Measurements from ENCODE around the gene DEPDC7. TPM values are rescaled to one million over a fixed set of nuclear protein-coding genes. Genes with fewer than 3 reads are reported as not detected.

The DEPDC7 gene
- total and polyA plus RNA-seq, 2 of the 4 experiments (the other 2 are of a cell fraction): 7.4 to 9.7 TPM

DNA sequence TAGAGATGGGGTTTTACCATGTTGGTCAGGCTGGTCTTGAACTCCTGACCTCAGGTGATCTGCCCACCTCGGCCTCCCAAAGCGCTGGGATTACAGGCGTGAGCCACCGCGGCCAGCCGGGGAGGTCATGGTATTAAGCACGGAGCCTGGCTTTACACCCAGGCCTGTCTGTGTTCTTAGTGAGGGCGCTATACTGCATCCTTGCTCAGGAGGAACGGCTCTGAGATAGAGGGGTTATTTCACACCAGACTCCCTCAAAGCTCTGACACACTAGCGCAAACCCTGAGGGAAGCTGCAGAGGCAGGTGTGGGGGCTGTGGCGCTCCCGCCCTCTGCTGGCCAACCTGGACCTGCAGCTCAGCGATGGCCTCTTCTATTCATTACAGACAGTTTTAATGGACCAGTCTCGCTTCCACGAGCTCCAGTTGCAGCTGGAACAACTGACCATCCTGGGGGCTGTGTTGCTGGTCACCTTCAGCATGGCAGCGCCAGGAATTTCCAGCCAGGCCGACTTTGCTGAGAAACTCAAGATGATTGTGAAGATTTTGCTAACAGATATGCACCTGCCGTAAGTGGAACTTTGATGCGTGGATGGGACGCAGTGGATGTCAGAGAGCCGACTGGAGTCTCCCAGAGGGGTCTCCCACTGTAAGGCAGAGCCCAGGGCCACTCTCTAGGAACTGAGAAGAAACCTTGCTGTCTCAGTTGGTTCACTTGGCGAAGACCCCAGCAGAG, 49.9 kb downstream of the DEPDC7 start:
- no peak overlapping the region for H3K18ac ChIP-seq (ENCODE audit: low read depth, low read length)
- no peak overlapping the region for H3K4me2 ChIP-seq (ENCODE audit: low read depth, low read length)
- H3K14ac ChIP-seq (replicated peaks; ENCODE audit: low read depth, low read length): no peak overlapping the region
- H3K4me3 ChIP-seq (ENCODE audit: insufficient read depth, low read depth, low read length): no peak overlapping the region
- ChIA-PET CTCF (interaction anchor here (0.6 to 2.6 kb wide), 13 partner anchors 12 to 279 kb away, joined by 3 to 16 read pairs (median 4); no protein-coding TSS in a partner anchor), POLR2A (ENCODE audit: unreplicated experiment) (no interaction called here)
- no peaks in the 10 kb centered on the region for H3K9me3 ChIP-seq (ENCODE audit: control insufficient read depth, insufficient read depth, low read length)
- H3K36me3 ChIP-seq (ENCODE audit: control insufficient read depth, insufficient read depth, low read length): peaks cover 39% of the 10 kb centered on the region
- H3K4ac ChIP-seq (ENCODE audit: low read depth, low read length): no peak overlapping the region
- no peak overlapping the region for H2AFZ ChIP-seq (replicated peaks; ENCODE audit: low read length, poor library complexity)
- no peak overlapping the region for H4K91ac ChIP-seq (ENCODE audit: insufficient read depth, low read depth, low read length)
- peak; percentile 80 for ATAC-seq (ENCODE audit: low read depth)
- H3K56ac ChIP-seq (ENCODE audit: extremely low read depth, insufficient read depth, low read length): no peak overlapping the region
- peaks cover 7% of the 10 kb centered on the region; the same call in 1 of the 2 replicates for H3K4me1 ChIP-seq (ENCODE audit: control insufficient read depth, insufficient read depth, low read length)
- 0 out of 2 replicates have a peak, but pooled peaks cover 16% of the 10 kb centered on the region for H3K9me1 ChIP-seq (ENCODE audit: insufficient read depth, low read length)
- no peak overlapping the region for H2BK120ac ChIP-seq (ENCODE audit: low read depth, low read length)
- peak overlapping the region; percentile 31 for H2AK9ac ChIP-seq (replicated peaks; ENCODE audit: low read depth, low read length, poor library complexity)
- H3K9ac ChIP-seq (ENCODE audit: low read depth, low read length): no peak overlapping the region
- H3K27me3 ChIP-seq (ENCODE audit: control insufficient read depth, insufficient read depth, low read length): no peaks in the 10 kb centered on the region
- no TSS peak for BruUV-seq (replicated peaks)
- H3K27ac ChIP-seq (ENCODE audit: insufficient read depth, low read length): no peak overlapping the region
- no peak overlapping the region for H2BK20ac ChIP-seq (ENCODE audit: low read depth, low read length)
- no peak overlapping the region for H2BK15ac ChIP-seq (ENCODE audit: low read depth, low read length)
- 86% methylated on average over 5 of the region's 22 CpGs; no CpG with 5 or more reads in 1 of the 2 experiments for WGBS, 2 experiments (ENCODE audit: extremely low coverage in 2 of 2, insufficient read length in 1 of 2)
- DNase-seq: peak; percentile 64
- dilution Hi-C loops (cut with HindIII; ENCODE audit: low sequenced_read_pairs, unreplicated experiment): no loop called here
- H3K79me1 ChIP-seq (ENCODE audit: low read depth in 1 of 2, low read length in 2 of 2): peaks cover 0 to 11% of the 10 kb centered on the region in 2 experiments; a peak in 1 of 4 replicates
- no peak overlapping the region for H2AK5ac ChIP-seq (ENCODE audit: low read depth, low read length)
- in situ Hi-C loops (cut with MboI; ENCODE audit: low sequenced_read_pairs): loop anchor here (25.0 kb wide), 2 partner anchors 228 to 478 kb away; partner anchors contain the start of genes EIF3M and PRRG4
- no peak overlapping the region for H3K23ac ChIP-seq (ENCODE audit: low read depth, low read length)
- no peak overlapping the region for H4K5ac ChIP-seq (ENCODE audit: low read depth, low read length)
- no peaks in the 10 kb centered on the region for H4K20me1 ChIP-seq (ENCODE audit: insufficient read depth, low read length)
- H4K8ac ChIP-seq (ENCODE audit: low read depth in 2 of 2, low read length in 2 of 2): no peak overlapping the region
- intact Hi-C loops (cut with micrococcal nuclease): loop anchor here (1.0 kb wide), 2 partner anchors 105 to 256 kb away; no protein-coding TSS in a partner anchor
- no peak overlapping the region for H2BK5ac ChIP-seq (ENCODE audit: low read depth, low read length, poor library complexity, severe bottlenecking)
- TF ChIP-seq MAZ (IDR thresholded peaks at IDR 0.05; ENCODE audit: borderline replicate concordance, low read depth, low read length): peak; percentile 82
- TF ChIP-seq RAD21 (IDR thresholded peaks at IDR 0.05; ENCODE audit: low read length): peak; percentile 93
- TF ChIP-seq RFX5 (IDR thresholded peaks at IDR 0.05; ENCODE audit: low read depth, low read length): no peak
- TF ChIP-seq USF2 (IDR thresholded peaks at IDR 0.05; ENCODE audit: low read depth, low read length): no peak
- TF ChIP-seq BHLHE40 (IDR thresholded peaks at IDR 0.05; ENCODE audit: low read depth, low read length): no peak
- no peak for TF ChIP-seq NFE2L2 (IDR thresholded peaks at IDR 0.05; ENCODE audit: low read depth, low read length)
- no peak for TF ChIP-seq FOS (IDR thresholded peaks at IDR 0.05; ENCODE audit: low read depth, low read length)
- peak; percentile 91 for TF ChIP-seq CTCF (conservative IDR thresholded peaks at IDR 0.05; ENCODE audit: low read depth, low read length)
- no peak for TF ChIP-seq CEBPB (IDR thresholded peaks at IDR 0.05; ENCODE audit: low read depth, low read length)
- TF ChIP-seq, protein P1, sequence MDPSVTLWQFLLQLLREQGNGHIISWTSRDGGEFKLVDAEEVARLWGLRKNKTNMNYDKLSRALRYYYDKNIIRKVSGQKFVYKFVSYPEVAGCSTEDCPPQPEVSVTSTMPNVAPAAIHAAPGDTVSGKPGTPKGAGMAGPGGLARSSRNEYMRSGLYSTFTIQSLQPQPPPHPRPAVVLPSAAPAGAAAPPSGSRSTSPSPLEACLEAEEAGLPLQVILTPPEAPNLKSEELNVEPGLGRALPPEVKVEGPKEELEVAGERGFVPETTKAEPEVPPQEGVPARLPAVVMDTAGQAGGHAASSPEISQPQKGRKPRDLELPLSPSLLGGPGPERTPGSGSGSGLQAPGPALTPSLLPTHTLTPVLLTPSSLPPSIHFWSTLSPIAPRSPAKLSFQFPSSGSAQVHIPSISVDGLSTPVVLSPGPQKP (IDR thresholded peaks at IDR 0.05; ENCODE audit: borderline replicate concordance, low read depth, low read length): no peak
- no peak for TF ChIP-seq CHD1 (IDR thresholded peaks at IDR 0.05; ENCODE audit: low read depth, low read length)
- TF ChIP-seq POLR2A (IDR thresholded peaks at IDR 0.05; ENCODE audit: low read depth, low read length): no peak
- TF ChIP-seq SMC3 (IDR thresholded peaks at IDR 0.05; ENCODE audit: low read depth, low read length): peak; percentile 97
- TF ChIP-seq RCOR1 (IDR thresholded peaks at IDR 0.05; ENCODE audit: insufficient replicate concordance, low read length): no peak

All from IMR-90 (cell line).